H7 (cell line): ENCODE data around the gene UBTD2. TPM values are rescaled to one million over a fixed set of nuclear protein-coding genes. Genes with fewer than 3 reads are reported as not detected.

ENCODE experiments used
- DNase-seq: peaks from one replicate; pipeline ENCODE4 v3.0.0; 2012
- H3K27me3 ChIP-seq: 2 replicates; pipeline ENCODE4 v1.6.0; 2011; ENCODE audit warnings: mild to moderate bottlenecking, low read length; ENCODE audit not compliant: control insufficient read depth, insufficient read depth
- H3K36me3 ChIP-seq: replicated peaks from 2 replicates; pipeline ENCODE4 v1.5.1; 2011; ENCODE audit warnings: low read length; ENCODE audit not compliant: control insufficient read depth, insufficient read depth
- H3K4me3 ChIP-seq: 2 replicates; pipeline ENCODE4 v1.5.1; 2011; ENCODE audit warnings: low read depth, mild to moderate bottlenecking, control low read depth, low read length, moderate library complexity; ENCODE audit not compliant: insufficient read depth
- total RNA-seq: library from RNA; depleted of rRNA; stranded (reverse); fragments of >200 nt; shearing (Covaris generic); gene quantifications from 2 replicates; pipeline ENCODE4 v1.2.3, GENCODE V29; 2014

UBTD2 gene
- total RNA-seq, 1 experiment from 2014 or later: 29.2 TPM

GRCh38 chr5:172245046-172245445 is 38.5 kb downstream of the UBTD2 start:
- Histone ChIP-seq H3K4me3 (no peak overlapping the region), H3K27me3 (no peaks in the 10 kb centered on the region), H3K36me3 (no peaks in the 10 kb centered on the region)
- no peak for DNase-seq

DNA sequence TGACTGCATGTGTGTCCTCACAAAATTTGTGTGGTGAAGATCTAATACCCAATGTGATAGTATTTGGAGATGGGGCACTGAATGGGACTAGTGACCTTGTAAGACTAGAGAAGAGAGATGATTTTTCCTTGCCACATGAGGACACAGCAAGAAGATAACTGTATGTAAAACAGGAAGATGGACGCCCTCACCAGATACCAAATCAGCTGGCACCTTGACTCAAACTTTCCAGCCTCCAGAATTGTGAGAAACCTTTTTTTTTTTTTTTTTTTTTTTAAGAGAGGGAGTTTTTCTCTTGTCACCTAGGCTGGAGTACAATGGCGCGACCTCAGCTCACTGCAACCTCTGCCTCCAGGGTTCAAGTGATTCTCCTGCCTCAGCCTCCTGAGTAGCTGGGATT is 40.3 kb downstream of the UBTD2 start:
- no peaks in the 10 kb centered on the region for H3K36me3 ChIP-seq
- DNase-seq: no peak
- no peaks in the 10 kb centered on the region for H3K27me3 ChIP-seq
- no peak overlapping the region for H3K4me3 ChIP-seq

DNA sequence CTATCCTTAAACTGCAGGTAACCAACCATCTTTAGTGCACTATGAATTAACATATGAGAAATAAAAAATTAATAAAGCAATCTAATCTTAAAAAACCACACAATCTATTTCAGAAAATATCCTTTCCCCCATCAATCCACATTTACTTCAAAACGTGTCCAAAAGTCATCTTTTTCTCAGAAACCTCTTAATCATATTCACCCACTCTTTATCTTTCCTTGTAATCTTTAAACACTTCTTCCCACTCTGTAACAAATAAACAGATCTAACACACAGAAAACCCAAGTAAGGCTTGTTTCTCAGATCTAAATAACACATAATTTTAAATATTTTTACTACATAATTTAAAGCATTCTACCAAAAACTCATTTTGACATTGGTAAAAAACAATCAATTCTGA is 45.2 kb downstream of the UBTD2 start:
- no peak for DNase-seq
- Histone ChIP-seq H3K4me3 (no peak overlapping the region), H3K36me3 (peaks cover 2% of the 10 kb centered on the region; the same call in 1 of the 2 replicates), H3K27me3 (no peaks in the 10 kb centered on the region)

GRCh38 chr5:172235827-172236736 is 47.5 kb downstream of the UBTD2 start:
- no peak overlapping the region for H3K4me3 ChIP-seq
- no peaks in the 10 kb centered on the region for H3K27me3 ChIP-seq
- no peak for DNase-seq
- H3K36me3 ChIP-seq: peaks cover 5% of the 10 kb centered on the region

GRCh38 chr5:172235132-172235780 is 48.3 kb downstream of the UBTD2 start:
- Histone ChIP-seq H3K36me3 (peaks cover 5% of the 10 kb centered on the region), H3K27me3 (no peaks in the 10 kb centered on the region), H3K4me3 (no peak overlapping the region)
- no peak for DNase-seq

- Histone ChIP-seq H3K27me3 (no peaks in the 10 kb centered on the region), H3K36me3 (peaks cover 5% of the 10 kb centered on the region), H3K4me3 (no peak overlapping the region)
- DNase-seq: no peak
Measured at GRCh38 chr5:172234031-172234430, 49.5 kb downstream of the UBTD2 start.

- Histone ChIP-seq H3K27me3 (no peaks in the 10 kb centered on the region), H3K4me3 (no peak overlapping the region), H3K36me3 (peaks cover 6% of the 10 kb centered on the region)
- no peak for DNase-seq
Measured at GRCh38 chr5:172229904-172230303, 53.7 kb downstream of the UBTD2 start.

DNA sequence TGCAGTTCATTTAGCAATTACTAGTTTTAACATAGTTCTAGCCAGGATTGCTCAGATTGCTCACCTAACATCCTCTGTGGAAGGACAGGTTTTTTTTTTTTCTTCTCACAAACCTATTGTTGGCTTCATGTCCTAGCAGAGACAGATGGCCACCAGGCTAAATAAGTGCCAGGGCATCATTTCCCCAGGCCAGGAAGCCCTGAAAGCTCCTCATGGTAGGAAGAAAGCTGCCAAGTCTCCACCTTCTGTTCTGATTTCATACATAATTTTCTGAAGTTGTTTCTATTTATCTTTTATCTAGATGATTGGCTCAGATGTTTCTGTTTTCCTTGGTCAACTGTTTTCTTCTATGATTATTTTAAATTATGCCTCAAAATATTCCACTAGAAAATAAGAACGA is 58.6 kb downstream of the UBTD2 start:
- H3K4me3 ChIP-seq: no peak overlapping the region

DNA sequence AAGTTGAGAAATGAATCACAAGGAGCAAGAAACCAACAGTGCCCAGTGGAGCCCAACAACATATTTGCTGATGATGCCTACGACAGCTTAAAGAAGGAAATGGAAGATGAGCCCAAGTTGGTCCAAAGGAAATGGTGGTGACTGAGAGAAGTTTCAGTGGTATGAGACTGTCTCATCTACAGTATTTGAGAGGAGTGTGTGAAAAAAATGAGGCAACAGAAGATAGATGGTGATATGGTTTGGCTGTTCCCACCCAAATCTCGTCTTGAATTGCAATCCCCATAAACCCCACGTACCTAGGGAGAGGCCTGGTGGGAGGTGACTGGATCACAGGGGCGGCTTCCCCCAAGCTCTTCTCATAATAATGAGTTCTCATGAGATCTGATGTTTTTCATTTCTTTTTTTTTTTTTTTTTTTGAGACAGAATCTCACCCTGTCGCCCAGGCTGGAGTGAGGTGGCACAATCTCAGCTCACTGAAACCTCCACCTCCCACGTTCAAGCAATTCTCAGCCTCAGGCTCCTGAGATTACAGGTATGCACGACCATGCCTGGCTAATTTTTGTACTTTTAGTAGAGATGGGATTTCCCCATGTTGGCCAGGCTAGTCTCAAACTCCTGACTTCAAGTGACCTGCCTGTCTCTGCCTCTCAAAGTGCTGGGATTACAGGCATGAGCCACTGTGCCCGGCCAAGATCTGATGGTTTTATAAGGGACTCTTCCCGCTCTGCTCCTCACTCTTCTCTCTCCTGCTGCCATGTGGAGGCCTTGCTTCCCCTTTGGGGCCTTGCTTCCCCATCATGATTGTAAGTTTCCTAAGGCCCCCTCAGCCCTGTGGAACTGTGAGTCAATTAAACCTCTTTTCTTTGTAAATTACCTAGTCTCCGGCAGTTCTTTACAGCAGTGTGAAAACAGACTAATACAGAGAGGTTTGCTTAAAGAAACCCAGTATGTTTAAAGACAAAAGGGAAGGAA is 59.4 kb downstream of the UBTD2 start:
- DNase-seq: no peak
- Histone ChIP-seq H3K36me3 (peaks cover 2% of the 10 kb centered on the region), H3K4me3 (no peak overlapping the region), H3K27me3 (no peaks in the 10 kb centered on the region)

More for the DNA sequence above, 58.6 kb downstream of the UBTD2 start:
- H3K27me3 ChIP-seq: no peaks in the 10 kb centered on the region
- peaks cover 2% of the 10 kb centered on the region for H3K36me3 ChIP-seq
- DNase-seq: no peak

DNA sequence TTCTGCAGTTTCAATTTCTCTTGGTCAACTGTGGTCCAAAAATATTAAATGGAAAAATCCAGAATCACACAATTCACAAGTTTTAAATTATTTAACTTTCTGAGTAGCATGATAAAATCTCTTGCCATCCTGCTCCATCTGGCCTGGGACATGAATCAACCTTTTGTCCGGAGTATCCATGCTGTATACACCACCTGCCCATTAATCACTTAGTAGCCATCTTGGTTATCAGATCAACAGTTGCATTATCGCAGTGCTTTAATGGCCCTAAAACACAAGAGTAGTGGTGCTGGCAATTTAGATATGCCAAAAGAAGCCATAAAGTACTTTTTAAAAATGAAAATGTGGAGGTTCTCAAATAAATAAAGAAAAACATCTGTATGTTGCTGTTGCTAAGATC is 64.3 kb downstream of the UBTD2 start:
- Histone ChIP-seq H3K4me3 (no peak overlapping the region), H3K36me3 (no peaks in the 10 kb centered on the region), H3K27me3 (no peaks in the 10 kb centered on the region)

DNA sequence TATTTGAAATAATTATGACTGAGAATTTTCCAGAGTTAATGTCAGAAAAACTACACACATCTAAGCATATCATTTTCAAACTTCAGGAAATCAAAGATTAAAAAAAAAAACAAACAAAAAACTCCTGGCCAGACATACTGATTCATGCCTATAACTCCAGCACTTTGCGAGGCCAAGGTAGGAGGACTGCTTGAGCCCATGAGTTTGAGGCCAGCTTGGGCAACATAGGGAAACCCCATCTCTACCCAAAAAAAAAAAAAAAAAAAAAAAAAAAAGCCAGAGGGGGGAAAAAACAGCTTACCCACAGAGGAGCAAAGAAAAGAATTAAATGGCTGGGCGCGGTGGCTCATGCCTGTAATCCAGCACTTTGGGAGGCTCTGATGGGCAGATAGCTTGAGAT is 67.2 kb downstream of the UBTD2 start:
- Histone ChIP-seq H3K36me3 (peaks cover 5% of the 10 kb centered on the region), H3K4me3 (no peak overlapping the region), H3K27me3 (no peaks in the 10 kb centered on the region)
- DNase-seq: no peak

More for the DNA sequence above, 64.3 kb downstream of the UBTD2 start:
- no peak for DNase-seq

DNA sequence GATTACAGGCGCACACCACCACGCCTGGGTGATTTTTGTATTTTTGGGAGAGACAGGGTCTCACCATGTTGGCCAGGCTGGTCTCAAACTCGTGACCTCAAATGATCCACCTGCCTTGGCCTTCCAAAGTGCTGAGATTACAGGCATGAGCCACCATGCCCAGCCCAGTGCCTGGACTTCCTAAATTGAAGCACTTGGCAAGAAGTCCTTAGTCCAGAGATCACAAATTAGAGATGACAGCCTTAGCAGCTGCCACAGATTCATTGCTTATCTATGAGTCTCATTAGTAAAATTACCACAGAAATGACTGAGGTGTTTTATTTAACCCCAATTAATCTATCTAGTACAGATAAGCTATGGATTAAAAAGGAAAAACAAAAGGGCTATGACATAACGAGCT is 70.4 kb downstream of the UBTD2 start:
- no peaks in the 10 kb centered on the region for H3K27me3 ChIP-seq
- H3K4me3 ChIP-seq: no peak overlapping the region
- DNase-seq: no peak
- peaks cover 8% of the 10 kb centered on the region for H3K36me3 ChIP-seq

- H3K36me3 ChIP-seq: peaks cover 8% of the 10 kb centered on the region
- H3K27me3 ChIP-seq: no peaks in the 10 kb centered on the region
- H3K4me3 ChIP-seq: no peak overlapping the region
- no peak for DNase-seq
Measured at GRCh38 chr5:172211676-172212075, 71.9 kb downstream of the UBTD2 start.

- no peak overlapping the region for H3K4me3 ChIP-seq
- no peaks in the 10 kb centered on the region for H3K27me3 ChIP-seq
- DNase-seq: no peak
- peaks cover 8% of the 10 kb centered on the region for H3K36me3 ChIP-seq
Measured at GRCh38 chr5:172209714-172210113, 73.8 kb downstream of the UBTD2 start.
